Endothelial cell of hepatic sinusoid (primary cell): ENCODE results near the gene ADGRG6.

Experiments used
- in situ Hi-C: cut with HindIII; loops from 2 replicates; pipeline ENCODE4 v1.10.0; 2017; ENCODE audit warnings: low sequenced_read_pairs

Gene ADGRG6

GRCh38 chr6:142373268-142374090 is 71.7 kb downstream of the ADGRG6 start:
- in situ Hi-C loops, result no loop called here

- in situ Hi-C loops, result no loop called here
These were observed 72.4 kb downstream of the ADGRG6 start for GRCh38 chr6:142374091-142374770.

GRCh38 chr6:142374965-142375733 is 73.3 kb downstream of the ADGRG6 start:
- in situ Hi-C loops, result loop anchor here (25.0 kb wide), 1 partner anchor 213 kb away; no protein-coding TSS in a partner anchor

GRCh38 chr6:142376115-142376514 is 74.3 kb downstream of the ADGRG6 start:
- in situ Hi-C loops, result loop anchor here (25.0 kb wide), 1 partner anchor 214 kb away; no protein-coding TSS in a partner anchor

- in situ Hi-C loops, result loop anchor here (25.0 kb wide), 1 partner anchor 215 kb away; no protein-coding TSS in a partner anchor
These were observed 75.1 kb downstream of the ADGRG6 start for GRCh38 chr6:142376800-142377496.

GRCh38 chr6:142377497-142377848 is 75.7 kb downstream of the ADGRG6 start:
- in situ Hi-C loops, result loop anchor here (25.0 kb wide), 1 partner anchor 215 kb away; no protein-coding TSS in a partner anchor

- in situ Hi-C loops, result loop anchor here (25.0 kb wide), 1 partner anchor 216 kb away; no protein-coding TSS in a partner anchor
These were observed 76.5 kb downstream of the ADGRG6 start for GRCh38 chr6:142378138-142378875.

GRCh38 chr6:142380626-142381025 is 78.8 kb downstream of the ADGRG6 start:
- in situ Hi-C loops, result loop anchor here (25.0 kb wide), 1 partner anchor 218 kb away; no protein-coding TSS in a partner anchor

GRCh38 chr6:142381181-142381580 is 79.4 kb downstream of the ADGRG6 start:
- in situ Hi-C loops, result loop anchor here (25.0 kb wide), 1 partner anchor 219 kb away; no protein-coding TSS in a partner anchor

- in situ Hi-C loops, result loop anchor here (25.0 kb wide), 1 partner anchor 220 kb away; no protein-coding TSS in a partner anchor
These were observed 80.1 kb downstream of the ADGRG6 start for GRCh38 chr6:142381845-142382378.

- in situ Hi-C loops, result loop anchor here (25.0 kb wide), 1 partner anchor 222 kb away; no protein-coding TSS in a partner anchor
These were observed 82.9 kb downstream of the ADGRG6 start for GRCh38 chr6:142384519-142385254.

GRCh38 chr6:142385352-142385751 is 83.5 kb downstream of the ADGRG6 start:
- in situ Hi-C loops, result loop anchor here (25.0 kb wide), 1 partner anchor 223 kb away; no protein-coding TSS in a partner anchor

- in situ Hi-C loops, result loop anchor here (25.0 kb wide), 1 partner anchor 224 kb away; no protein-coding TSS in a partner anchor
These were observed 84.8 kb downstream of the ADGRG6 start for GRCh38 chr6:142386657-142387056.

- in situ Hi-C loops, result loop anchor here (25.0 kb wide), 1 partner anchor 226 kb away; no protein-coding TSS in a partner anchor
These were observed 86.4 kb downstream of the ADGRG6 start for GRCh38 chr6:142387997-142388815.

- in situ Hi-C loops, result loop anchor here (25.0 kb wide), 1 partner anchor 233 kb away; no protein-coding TSS in a partner anchor
These were observed 93.5 kb downstream of the ADGRG6 start for GRCh38 chr6:142395266-142395665.

- in situ Hi-C loops, result loop anchor here (25.0 kb wide), 1 partner anchor 233 kb away; no protein-coding TSS in a partner anchor
These were observed 94.0 kb downstream of the ADGRG6 start for GRCh38 chr6:142395768-142396231.

GRCh38 chr6:142398353-142398752 is 96.5 kb downstream of the ADGRG6 start:
- in situ Hi-C loops, result loop anchor here (25.0 kb wide), 1 partner anchor 236 kb away; no protein-coding TSS in a partner anchor
